NCI-H146 (cell line): ENCODE results near the gene CHKB.
A peak's percentile ranks its signal among the peaks of the same experiment; 100 is the strongest.

Experiments
- DNase-seq: peaks from one replicate; lab custom pipeline; 2025; lab: John Stamatoyannopoulos, UW

The CHKB gene

DNA sequence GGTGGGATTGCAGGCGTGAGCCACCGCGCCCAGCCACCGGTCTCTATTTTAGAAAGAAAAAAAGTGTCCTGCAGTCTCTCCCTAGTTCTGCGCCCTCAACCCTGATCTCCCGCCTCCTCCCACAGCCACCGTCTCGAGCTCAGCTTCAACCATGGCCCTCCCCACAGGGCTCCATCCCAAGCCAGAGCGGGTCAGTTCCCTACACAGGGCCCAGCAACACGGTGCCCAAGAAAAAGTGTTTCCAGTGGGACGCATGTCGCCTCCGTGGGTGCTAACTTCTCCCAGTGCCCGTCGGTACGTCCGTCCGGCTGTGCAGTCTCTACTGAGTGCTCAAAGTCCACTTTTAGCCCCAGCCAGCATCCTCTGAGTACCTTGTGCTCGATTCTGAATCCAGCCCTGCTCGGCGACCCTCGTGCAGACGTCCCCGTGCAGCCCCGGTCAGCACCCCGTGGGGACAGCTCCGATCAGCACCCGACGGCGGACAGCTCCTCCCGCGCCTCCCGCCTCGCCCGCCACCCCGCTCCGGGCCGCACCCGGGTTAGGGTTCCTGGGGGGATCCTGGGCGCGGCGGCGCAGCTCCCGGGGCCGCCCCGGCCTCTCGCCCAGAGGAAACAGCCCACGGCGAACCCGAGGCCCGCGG is 17.3 kb upstream of the CHKB start:
- DNase-seq: peak; percentile 28

GRCh38 chr22:50597097-50597496 is 14.4 kb upstream of the CHKB start:
- no peak for DNase-seq

- DNase-seq: no peak
Observed at GRCh38 chr22:50595189-50595588, 12.5 kb upstream of the CHKB start.

GRCh38 chr22:50587407-50587806 is 4.8 kb upstream of the CHKB start:
- DNase-seq: no peak

DNA sequence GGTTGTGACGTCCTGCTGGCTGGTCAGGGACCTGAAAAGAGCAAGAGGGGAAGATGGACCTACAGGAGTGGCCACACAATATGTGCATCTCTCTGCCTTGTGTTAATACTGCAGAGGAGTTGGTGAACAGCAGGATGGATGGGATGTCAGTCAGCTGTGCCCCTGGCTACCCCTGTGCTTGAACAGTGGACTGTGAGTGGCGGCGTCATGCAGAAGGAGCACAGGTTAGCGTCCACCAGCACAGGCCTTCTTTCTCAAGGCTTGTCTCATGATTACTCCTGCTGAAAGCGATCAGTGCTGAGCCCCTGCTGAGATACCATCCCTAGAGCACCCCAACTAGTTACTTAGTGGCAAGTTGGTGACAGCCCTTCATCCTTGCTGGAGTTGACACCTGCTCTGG is 3.8 kb upstream of the CHKB start:
- DNase-seq: no peak

- DNase-seq: no peak
Observed at GRCh38 chr22:50585781-50586180, 3.1 kb upstream of the CHKB start.

- no peak for DNase-seq
Observed at GRCh38 chr22:50585238-50585637, 2.6 kb upstream of the CHKB start.

GRCh38 chr22:50584106-50585096 is 1.8 kb upstream of the CHKB start:
- no peak for DNase-seq

- DNase-seq: no peak
Observed at GRCh38 chr22:50583294-50583861, 729 bp upstream of the CHKB start.

GRCh38 chr22:50581950-50582492 is 628 bp downstream of the CHKB start:
- peak; percentile 74 for DNase-seq

- no peak for DNase-seq
Observed at GRCh38 chr22:50581031-50581949, 1.4 kb downstream of the CHKB start.

GRCh38 chr22:50579752-50580151 is 2.9 kb downstream of the CHKB start:
- DNase-seq: no peak

DNA sequence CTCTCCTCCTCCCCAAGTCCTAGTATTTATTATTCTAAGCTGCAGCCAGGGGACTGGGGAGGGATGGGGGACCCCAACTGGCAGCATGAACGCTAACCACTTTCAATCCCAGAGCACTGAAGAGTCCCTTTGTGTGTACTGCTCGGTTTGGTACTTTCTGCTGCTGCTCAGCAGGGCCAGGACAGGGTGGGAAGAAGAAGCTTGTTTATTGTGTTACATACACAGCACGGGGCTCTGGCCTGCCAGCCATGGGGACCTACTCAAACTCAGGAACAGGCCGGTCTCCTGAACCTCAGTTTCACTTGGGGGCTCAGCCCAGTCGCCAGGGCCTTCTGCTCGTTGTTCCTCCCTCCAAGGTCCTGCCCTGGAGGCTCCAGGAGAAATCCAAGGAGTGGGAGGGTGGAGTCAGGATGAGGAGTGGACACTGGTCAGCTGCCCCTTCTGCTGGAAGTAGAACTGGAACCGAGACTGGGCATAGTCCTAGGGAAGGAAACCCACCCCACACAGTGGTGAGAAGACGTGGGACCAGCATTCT is 3.8 kb downstream of the CHKB start:
- no peak for DNase-seq

- DNase-seq: no peak
Observed at GRCh38 chr22:50577987-50578775, 4.5 kb downstream of the CHKB start, which contains the start of gene CPT1B. TSS of gene CPT1B (minus strand) at chr22:50578427. CDS start at chr22:50577915, 512 bp downstream.

DNA sequence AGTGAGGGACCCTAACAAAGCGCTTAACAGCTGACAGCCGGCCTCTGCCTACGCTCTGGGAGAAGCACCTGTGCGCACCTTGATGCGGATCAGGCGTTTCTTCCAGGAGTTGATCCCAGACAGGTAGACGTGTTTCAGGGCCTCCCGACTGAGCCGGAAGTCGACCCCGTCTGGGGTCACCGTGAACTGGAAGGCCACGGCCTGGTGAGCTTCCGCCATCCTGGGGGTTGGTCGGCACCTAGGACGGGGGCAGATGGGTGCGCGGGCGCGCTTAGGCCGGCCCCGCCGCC is 5.0 kb downstream of the CHKB start:
- DNase-seq: no peak

- no peak for DNase-seq
Observed at GRCh38 chr22:50576806-50577696, 5.6 kb downstream of the CHKB start.

GRCh38 chr22:50576070-50576469 is 6.6 kb downstream of the CHKB start:
- DNase-seq: peak; percentile 20

- DNase-seq: no peak
Observed at GRCh38 chr22:50575426-50575941, 7.2 kb downstream of the CHKB start.

DNA sequence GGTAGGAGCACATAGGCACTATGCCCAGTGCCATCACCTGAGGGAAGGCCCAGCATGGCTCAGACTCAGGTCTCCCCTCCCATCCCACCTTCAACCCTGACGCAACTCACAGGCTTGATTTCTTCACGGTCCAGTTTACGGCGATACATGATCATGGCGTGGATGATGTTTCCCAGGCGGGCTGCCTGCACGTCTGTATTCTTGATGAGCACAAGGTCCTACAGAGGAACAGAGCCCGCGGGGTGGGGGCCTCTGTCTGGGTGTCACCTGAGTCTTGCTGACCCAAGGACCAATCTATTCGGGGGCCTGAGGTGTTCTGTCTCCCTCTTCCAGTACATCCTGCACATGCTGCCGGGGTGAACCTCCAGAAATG is 8.3 kb downstream of the CHKB start:
- no peak for DNase-seq
